GM21723 (cell line): ENCODE measurements around the gene FBXL7.

Experiments used
- ATAC-seq: cut with Tn5 transposase; IDR thresholded peaks from one replicate; pipeline ENCODE4 v1.9.1; 2021; ENCODE audit warnings: mild to moderate bottlenecking, moderate library complexity; ENCODE audit not compliant: unreplicated experiment

The FBXL7 gene

GRCh38 chr5:15610216-15610615, 110.2 kb downstream of the FBXL7 start:
- no peak for ATAC-seq

- no peak for ATAC-seq
Observed at GRCh38 chr5:15611008-15611407, 111.0 kb downstream of the FBXL7 start.

GRCh38 chr5:15612915-15613635, 113.1 kb downstream of the FBXL7 start:
- no peak for ATAC-seq

GRCh38 chr5:15614679-15615078, 114.7 kb downstream of the FBXL7 start:
- ATAC-seq, result no peak

- ATAC-seq, result no peak
Observed at GRCh38 chr5:15615859-15616258, 115.9 kb downstream of the FBXL7 start.

GRCh38 chr5:15618938-15619337, 119.0 kb downstream of the FBXL7 start:
- no peak for ATAC-seq

- no peak for ATAC-seq
Observed at GRCh38 chr5:15620501-15620900, 120.5 kb downstream of the FBXL7 start.

GRCh38 chr5:15621094-15621493, 121.1 kb downstream of the FBXL7 start:
- ATAC-seq, result no peak

GRCh38 chr5:15623794-15624193, 123.8 kb downstream of the FBXL7 start:
- ATAC-seq, result no peak

- ATAC-seq, result no peak
Observed at GRCh38 chr5:15627109-15627508, 127.1 kb downstream of the FBXL7 start.

GRCh38 chr5:15627647-15628046, 127.7 kb downstream of the FBXL7 start:
- no peak for ATAC-seq

GRCh38 chr5:15630441-15630840, 130.5 kb downstream of the FBXL7 start:
- ATAC-seq, result no peak

- ATAC-seq, result no peak
Observed at GRCh38 chr5:15634591-15635288, 134.8 kb downstream of the FBXL7 start.

- ATAC-seq, result no peak
Observed at GRCh38 chr5:15635289-15635616, 135.3 kb downstream of the FBXL7 start.

GRCh38 chr5:15637345-15637744, 137.4 kb downstream of the FBXL7 start:
- no peak for ATAC-seq

GRCh38 chr5:15637886-15638285, 137.9 kb downstream of the FBXL7 start:
- no peak for ATAC-seq

- ATAC-seq, result no peak
Observed at GRCh38 chr5:15638296-15638695, 138.3 kb downstream of the FBXL7 start.

GRCh38 chr5:15639288-15639687, 139.3 kb downstream of the FBXL7 start:
- no peak for ATAC-seq

GRCh38 chr5:15640116-15640515, 140.1 kb downstream of the FBXL7 start:
- no peak for ATAC-seq

GRCh38 chr5:15643731-15644130, 143.8 kb downstream of the FBXL7 start:
- no peak for ATAC-seq

GRCh38 chr5:15645381-15646160, 145.6 kb downstream of the FBXL7 start:
- ATAC-seq, result no peak

- no peak for ATAC-seq
Observed at GRCh38 chr5:15646371-15646770, 146.4 kb downstream of the FBXL7 start.
